ENCODE results near the gene MAN2B2. TPM values are rescaled to one million over a fixed set of nuclear protein-coding genes. Genes with fewer than 3 reads are reported as not detected.

The MAN2B2 gene
- total RNA-seq, 4 donors from 2014 or later, result 32.7 to 95.3 (median 80.2) TPM

DNA sequence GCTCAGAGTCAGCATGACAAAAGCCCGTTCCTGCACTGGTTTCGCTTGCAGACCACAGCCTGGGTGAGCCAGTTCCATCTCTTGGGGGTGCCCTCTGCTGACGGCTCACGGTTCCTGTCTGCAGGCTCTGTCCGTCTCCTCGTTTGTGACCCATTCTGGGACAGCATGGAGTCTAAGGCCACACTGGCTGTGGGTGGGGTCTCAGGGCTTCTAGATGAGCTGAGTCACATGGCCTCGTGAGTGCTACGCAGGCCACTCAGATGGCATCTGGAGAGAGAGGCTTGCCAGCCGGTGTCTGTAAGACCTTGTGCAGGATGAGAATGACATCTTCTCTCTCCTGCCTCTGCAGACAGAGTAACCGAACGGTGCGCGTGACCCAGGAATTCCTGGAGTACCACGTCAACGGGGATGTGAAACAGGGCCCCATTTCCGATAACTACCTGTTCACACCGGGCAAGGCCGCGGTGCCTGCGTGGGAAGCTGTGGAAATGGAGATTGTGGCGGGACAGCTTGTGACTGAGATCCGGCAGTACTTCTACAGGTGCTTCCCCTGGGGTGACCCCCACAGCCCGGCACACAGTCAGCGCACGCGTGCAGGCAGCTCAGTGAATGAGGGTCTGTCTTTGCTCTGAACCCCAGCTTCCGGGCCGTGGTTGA lies 33.9 kb downstream of the MAN2B2 start:
- intact Hi-C loops (cut with DNase I), result no loop called here
- no peaks in the 10 kb centered on the region for H3K9me3 ChIP-seq
- no peaks in the 10 kb centered on the region for H3K27me3 ChIP-seq
- no peak overlapping the region for H3K27ac ChIP-seq
- H3K4me1 ChIP-seq, result no peaks in the 10 kb centered on the region
- no peak for DNase-seq
- TF ChIP-seq, protein P1, sequence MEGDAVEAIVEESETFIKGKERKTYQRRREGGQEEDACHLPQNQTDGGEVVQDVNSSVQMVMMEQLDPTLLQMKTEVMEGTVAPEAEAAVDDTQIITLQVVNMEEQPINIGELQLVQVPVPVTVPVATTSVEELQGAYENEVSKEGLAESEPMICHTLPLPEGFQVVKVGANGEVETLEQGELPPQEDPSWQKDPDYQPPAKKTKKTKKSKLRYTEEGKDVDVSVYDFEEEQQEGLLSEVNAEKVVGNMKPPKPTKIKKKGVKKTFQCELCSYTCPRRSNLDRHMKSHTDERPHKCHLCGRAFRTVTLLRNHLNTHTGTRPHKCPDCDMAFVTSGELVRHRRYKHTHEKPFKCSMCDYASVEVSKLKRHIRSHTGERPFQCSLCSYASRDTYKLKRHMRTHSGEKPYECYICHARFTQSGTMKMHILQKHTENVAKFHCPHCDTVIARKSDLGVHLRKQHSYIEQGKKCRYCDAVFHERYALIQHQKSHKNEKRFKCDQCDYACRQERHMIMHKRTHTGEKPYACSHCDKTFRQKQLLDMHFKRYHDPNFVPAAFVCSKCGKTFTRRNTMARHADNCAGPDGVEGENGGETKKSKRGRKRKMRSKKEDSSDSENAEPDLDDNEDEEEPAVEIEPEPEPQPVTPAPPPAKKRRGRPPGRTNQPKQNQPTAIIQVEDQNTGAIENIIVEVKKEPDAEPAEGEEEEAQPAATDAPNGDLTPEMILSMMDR (IDR thresholded peaks at IDR 0.05), result no peak
- no peak for TF ChIP-seq POLR2A (IDR thresholded peaks at IDR 0.05)
- peaks cover 33 to 42% of the 10 kb centered on the region in 2 donors for H3K36me3 ChIP-seq
- H3K4me3 ChIP-seq (replicated peaks in 1 of 3), result no peak overlapping the region
- 91 to 93% methylated on average over 13 to 27 of the region's 28 CpGs for WGBS, 2 donors

DNA sequence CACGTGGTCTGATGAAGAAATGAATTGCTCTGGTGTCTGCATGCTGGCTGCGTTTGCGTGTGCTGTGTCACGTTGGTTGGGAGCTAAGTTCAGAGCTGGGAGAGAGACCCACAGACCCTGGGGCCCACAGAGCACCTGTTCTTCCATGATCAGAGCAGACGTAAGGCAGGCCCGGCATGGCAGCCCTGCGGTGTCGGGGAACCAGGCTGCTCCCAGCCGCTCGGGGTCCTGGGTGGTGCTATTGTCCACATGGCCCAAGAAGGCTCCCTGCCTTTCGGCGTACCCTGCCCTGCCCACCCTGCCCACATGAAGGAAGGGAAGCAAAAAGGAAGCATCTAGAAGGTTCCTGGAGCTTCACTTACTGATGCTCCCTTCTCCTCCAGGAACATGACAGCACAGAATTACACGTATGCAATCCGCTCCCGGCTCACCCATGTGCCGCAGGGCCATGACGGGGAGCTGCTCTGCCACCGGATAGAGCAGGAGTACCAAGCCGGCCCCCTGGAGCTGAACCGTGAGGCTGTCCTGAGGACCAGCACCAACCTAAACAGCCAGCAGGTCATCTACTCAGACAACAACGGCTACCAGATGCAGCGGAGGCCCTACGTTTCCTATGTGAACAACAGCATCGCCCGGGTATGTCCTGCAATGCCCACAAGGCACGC lies 34.6 kb downstream of the MAN2B2 start:
- Histone ChIP-seq H3K4me3 (replicated peaks in 1 of 3) (no peak overlapping the region), H3K27ac (no peak overlapping the region), H3K36me3 (peaks cover 35 to 47% of the 10 kb centered on the region in 2 donors), H3K27me3 (no peaks in the 10 kb centered on the region), H3K4me1 (no peaks in the 10 kb centered on the region), H3K9me3 (no peaks in the 10 kb centered on the region)
- DNase-seq, result no peak
- intact Hi-C loops (cut with DNase I), result no loop called here
- TF ChIP-seq, protein P1 (IDR thresholded peaks at IDR 0.05), result no peak
- no peak for TF ChIP-seq POLR2A (IDR thresholded peaks at IDR 0.05)
- WGBS, 2 donors, result 94 to 95% methylated on average over 16 to 21 of the region's 26 CpGs

DNA sequence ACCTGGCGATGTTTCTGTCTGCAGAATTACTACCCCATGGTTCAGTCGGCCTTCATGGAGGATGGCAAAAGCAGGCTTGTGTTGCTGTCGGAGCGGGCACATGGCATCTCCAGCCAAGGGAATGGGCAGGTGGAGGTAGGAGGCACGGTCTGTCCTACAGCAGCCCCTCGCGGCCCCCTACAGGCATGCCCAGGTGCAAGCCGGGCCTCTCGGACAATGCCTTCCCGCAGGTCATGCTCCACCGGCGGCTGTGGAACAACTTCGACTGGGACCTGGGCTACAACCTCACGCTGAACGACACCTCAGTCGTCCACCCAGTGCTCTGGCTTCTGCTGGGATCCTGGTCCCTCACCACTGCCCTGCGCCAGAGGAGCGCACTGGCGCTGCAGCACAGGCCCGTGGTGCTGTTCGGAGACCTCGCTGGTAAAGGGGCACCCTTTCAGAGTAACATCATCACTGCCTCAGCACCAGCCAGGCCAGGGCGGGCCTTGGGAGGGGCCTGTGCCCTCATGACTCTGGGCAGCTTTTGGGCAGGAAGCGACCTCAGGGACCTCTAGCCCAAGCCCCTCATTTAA lies 36.0 kb downstream of the MAN2B2 start:
- Histone ChIP-seq H3K27me3 (no peaks in the 10 kb centered on the region), H3K36me3 (peaks cover 26 to 45% of the 10 kb centered on the region in 2 donors), H3K27ac (no peak overlapping the region), H3K9me3 (no peaks in the 10 kb centered on the region), H3K4me3 (replicated peaks in 1 of 3) (no peak overlapping the region), H3K4me1 (no peaks in the 10 kb centered on the region)
- TF ChIP-seq POLR2A (IDR thresholded peaks at IDR 0.05), result no peak
- TF ChIP-seq, protein P1 (IDR thresholded peaks at IDR 0.05), result no peak
- no peak for DNase-seq
- intact Hi-C loops (cut with DNase I), result no loop called here
- WGBS, 2 donors, result 95 to 99% methylated on average over 10 to 14 of the region's 24 CpGs

DNA sequence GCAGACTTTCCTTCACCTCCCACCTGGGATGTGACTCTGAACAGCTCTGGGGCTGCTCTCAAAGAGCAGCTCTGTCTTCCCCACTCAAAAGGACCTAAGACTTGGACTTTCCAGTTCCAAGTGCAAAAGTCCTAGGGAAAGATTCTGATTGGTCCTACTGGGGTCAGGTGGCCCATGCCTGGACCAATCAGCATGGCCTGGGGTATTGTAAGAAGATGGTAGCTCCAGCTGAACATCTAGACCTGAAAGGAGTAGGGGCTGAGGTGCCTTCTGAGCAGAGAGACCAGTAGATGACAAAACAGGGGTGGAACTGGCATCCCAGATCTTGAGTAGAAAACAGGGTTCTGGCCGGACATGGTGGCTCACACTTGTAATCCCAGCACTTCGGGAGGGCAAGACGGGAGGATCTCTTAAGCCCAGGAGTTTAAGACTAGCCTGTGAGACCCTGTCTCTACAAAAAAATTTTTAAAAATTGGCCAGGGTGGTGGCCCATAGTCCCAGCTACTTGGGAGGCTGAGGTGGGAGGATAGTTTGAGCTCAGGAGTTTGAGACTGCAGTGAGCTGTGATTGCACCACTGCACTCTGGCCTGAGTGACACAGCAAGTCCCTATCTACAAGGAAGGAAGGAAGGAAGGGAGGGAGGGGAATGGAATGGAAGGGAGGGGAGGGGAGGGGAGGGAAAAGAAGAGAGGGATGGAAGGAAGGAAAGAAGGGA lies 38.1 kb downstream of the MAN2B2 start:
- Histone ChIP-seq H3K27me3 (no peaks in the 10 kb centered on the region), H3K9me3 (no peaks in the 10 kb centered on the region), H3K4me3 (replicated peaks in 1 of 3) (no peak overlapping the region), H3K4me1 (no peaks in the 10 kb centered on the region), H3K27ac (no peak overlapping the region), H3K36me3 (peaks cover 20 to 40% of the 10 kb centered on the region in 2 donors)
- no peak for DNase-seq
- TF ChIP-seq POLR2A (IDR thresholded peaks at IDR 0.05), result no peak
- TF ChIP-seq, protein P1 (IDR thresholded peaks at IDR 0.05), result no peak
- 87 to 98% methylated on average over 3 of the region's 3 CpGs for WGBS, 2 donors
- intact Hi-C loops (cut with DNase I), result no loop called here
